ENCODE results near the gene DOK4. TPM values are rescaled to one million over a fixed set of nuclear protein-coding genes. Genes with fewer than 3 reads are reported as not detected.

DOK4 gene
- total and polyA plus RNA-seq, 8 donors: 27.7 to 108 (median 31.0) TPM

DNA sequence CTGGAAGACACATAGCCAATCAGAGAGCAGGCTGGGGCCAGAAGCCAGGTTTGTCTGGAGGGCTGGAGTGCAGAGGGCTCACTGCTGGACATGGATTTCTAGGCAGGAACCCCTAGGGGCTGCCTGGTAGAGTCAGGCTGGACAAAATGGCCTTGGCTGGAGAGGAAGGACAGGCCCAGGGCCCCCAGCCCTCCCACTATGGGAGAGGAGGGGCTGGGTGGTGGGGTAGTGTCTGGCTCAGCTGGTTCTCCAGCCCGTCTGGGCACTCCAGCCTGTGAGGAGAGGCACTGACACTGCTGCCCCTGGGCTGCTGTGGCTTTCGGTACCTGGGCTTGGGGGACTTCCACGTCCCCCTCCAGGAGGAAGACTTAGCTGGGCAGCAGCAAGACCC lies 21.7 kb upstream of the DOK4 start:
- TF ChIP-seq, protein P1, sequence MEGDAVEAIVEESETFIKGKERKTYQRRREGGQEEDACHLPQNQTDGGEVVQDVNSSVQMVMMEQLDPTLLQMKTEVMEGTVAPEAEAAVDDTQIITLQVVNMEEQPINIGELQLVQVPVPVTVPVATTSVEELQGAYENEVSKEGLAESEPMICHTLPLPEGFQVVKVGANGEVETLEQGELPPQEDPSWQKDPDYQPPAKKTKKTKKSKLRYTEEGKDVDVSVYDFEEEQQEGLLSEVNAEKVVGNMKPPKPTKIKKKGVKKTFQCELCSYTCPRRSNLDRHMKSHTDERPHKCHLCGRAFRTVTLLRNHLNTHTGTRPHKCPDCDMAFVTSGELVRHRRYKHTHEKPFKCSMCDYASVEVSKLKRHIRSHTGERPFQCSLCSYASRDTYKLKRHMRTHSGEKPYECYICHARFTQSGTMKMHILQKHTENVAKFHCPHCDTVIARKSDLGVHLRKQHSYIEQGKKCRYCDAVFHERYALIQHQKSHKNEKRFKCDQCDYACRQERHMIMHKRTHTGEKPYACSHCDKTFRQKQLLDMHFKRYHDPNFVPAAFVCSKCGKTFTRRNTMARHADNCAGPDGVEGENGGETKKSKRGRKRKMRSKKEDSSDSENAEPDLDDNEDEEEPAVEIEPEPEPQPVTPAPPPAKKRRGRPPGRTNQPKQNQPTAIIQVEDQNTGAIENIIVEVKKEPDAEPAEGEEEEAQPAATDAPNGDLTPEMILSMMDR (IDR thresholded peaks at IDR 0.05): no peak
- Histone ChIP-seq H3K27me3 (no peaks in the 10 kb centered on the region), H3K9me3 (no peaks in the 10 kb centered on the region), H3K4me1 (peaks cover 0 to 7% of the 10 kb centered on the region in 2 donors), H3K27ac (no peak overlapping the region), H3K4me3 (no peak overlapping the region), H3K36me3 (no peaks in the 10 kb centered on the region)
- ATAC-seq (no peak), DNase-seq (peak in 1 of 4 donors; percentile 56)
- intact Hi-C loops (cut with DNase I): no loop called here

DNA sequence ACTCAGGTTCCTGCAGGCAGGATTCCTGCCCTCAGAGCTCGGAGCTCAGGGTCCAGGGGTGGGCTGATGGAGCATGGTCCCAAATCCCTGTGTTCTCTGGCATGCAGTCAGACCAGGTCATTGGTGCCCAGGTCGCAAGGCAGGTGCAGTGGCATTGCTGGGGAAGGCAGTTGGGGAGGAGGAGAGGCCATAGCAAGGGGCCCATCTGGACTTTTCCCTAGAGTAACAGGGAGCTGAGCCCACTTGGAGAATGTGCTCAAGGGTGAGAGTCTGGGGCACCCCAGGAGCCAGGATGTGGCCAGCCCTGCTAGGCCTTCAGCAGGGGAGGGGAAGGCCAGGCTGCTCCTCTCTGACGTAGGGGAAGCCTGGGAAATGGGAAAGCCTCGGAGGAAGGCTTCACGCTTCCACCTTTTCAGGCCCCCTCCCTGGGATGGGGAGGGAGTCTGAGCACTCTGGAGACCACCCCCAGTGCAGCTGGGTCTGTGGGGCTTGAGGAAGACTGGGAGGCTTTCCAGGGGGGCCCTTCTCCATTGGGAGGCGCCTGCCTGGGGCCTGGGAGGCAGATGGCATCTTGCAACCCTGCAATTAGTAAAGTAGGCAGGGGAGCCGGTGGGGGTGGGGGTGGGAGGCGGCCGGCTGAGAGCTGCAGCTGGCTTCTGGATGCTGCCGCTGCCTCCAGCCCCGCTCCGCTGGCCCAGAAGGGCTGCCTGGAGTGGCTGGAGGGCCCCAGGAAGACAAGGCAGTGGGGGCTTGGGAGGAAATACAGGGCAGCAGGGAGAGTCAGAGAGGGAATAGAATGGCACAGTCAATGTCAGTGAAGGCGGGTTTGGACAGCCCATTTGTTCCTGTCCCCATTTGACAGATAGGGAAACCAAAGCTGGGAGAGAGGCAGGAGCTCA lies 21.1 kb upstream of the DOK4 start:
- peak in 1 of 4 donors; percentile 35 for DNase-seq
- Histone ChIP-seq H3K27me3 (no peaks in the 10 kb centered on the region), H3K9me3 (no peaks in the 10 kb centered on the region), H3K4me3 (no peak overlapping the region), H3K4me1 (peaks cover 0 to 12% of the 10 kb centered on the region in 2 donors), H3K36me3 (no peaks in the 10 kb centered on the region), H3K27ac (no peak overlapping the region)
- TF ChIP-seq, protein P1 (IDR thresholded peaks at IDR 0.05): no peak
- intact Hi-C loops (cut with DNase I): no loop called here
- ATAC-seq: no peak

DNA sequence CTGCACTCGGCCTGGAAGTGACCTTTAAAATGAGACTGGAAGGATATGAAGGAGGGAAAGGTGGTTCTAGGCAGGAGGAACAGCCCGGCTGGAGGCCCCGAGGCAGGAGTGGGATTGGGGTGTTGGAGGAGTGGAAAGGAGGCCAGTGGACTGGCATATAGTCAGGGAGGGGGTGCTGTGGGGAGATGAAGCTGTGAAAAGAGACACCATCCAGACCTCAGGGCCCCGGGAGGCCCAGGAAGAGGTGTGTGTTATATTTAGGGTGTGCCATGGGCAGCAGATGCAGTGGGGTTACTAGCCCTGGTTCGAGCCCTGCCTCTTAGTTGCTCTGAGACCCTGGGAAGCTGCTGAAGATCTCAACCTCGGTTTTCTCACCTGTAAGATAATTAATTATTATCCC lies 18.9 kb upstream of the DOK4 start:
- H3K36me3 ChIP-seq: no peaks in the 10 kb centered on the region
- ATAC-seq: no peak
- H3K9me3 ChIP-seq: no peaks in the 10 kb centered on the region
- H3K27ac ChIP-seq: no peak overlapping the region
- intact Hi-C loops (cut with DNase I): no loop called here
- no peaks in the 10 kb centered on the region for H3K27me3 ChIP-seq
- H3K4me1 ChIP-seq: peaks cover 3 to 7% of the 10 kb centered on the region in 2 donors
- DNase-seq: peak in 1 of 4 donors; percentile 23
- TF ChIP-seq, protein P1 (IDR thresholded peaks at IDR 0.05): no peak
- no peak overlapping the region for H3K4me3 ChIP-seq

DNA sequence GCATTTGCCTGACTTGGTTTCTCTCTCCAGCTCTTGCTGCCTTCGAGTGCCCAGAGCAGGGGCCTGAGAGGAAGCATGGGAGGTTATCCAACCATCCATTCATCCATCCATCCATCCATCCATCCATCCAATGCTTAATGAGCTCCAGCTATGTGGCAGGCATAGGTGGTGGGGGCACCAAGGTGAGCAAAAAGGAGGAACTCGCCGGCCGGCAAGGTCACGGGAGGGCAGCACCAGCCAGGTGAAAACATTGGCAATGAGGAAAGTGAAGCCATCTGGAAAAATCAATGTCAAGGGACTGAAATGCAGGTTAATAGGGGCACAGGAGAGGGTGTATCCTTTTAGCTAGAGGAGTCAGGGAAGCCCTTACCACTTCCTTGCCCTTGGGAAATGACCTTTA lies 18.2 kb upstream of the DOK4 start:
- intact Hi-C loops (cut with DNase I): no loop called here
- Histone ChIP-seq H3K4me1 (peaks cover 3 to 4% of the 10 kb centered on the region in 2 donors), H3K9me3 (no peaks in the 10 kb centered on the region), H3K27ac (no peak overlapping the region), H3K36me3 (no peaks in the 10 kb centered on the region), H3K4me3 (no peak overlapping the region), H3K27me3 (no peaks in the 10 kb centered on the region)
- DNase-seq: peak in 1 of 4 donors; percentile 55
- ATAC-seq: no peak
- TF ChIP-seq, protein P1 (IDR thresholded peaks at IDR 0.05): no peak

DNA sequence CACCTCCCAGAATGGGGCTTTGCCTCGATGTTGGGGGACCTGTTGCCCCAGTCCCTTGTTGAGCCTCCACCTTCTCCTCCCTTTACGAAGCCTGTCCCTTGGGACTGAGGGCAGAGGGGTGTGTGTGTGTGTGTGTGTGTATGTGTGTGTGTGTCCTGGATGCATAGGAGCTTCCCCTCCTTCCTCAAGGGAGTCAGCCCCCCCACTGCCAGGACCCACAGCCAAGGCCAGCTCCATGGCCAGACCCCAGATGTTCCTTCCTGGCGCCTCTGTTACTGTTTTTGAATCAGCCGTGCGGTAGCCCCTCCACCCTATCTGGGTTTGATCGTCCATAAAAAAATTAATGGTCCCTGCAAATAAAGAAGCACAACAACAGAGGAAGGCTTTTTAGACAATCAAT lies 17.7 kb upstream of the DOK4 start:
- intact Hi-C loops (cut with DNase I): no loop called here
- H3K4me3 ChIP-seq: no peak overlapping the region
- TF ChIP-seq, protein P1 (IDR thresholded peaks at IDR 0.05): no peak
- H3K4me1 ChIP-seq: peaks cover 3 to 4% of the 10 kb centered on the region in 2 donors
- no peak for ATAC-seq
- no peaks in the 10 kb centered on the region for H3K36me3 ChIP-seq
- no peaks in the 10 kb centered on the region for H3K9me3 ChIP-seq
- no peaks in the 10 kb centered on the region for H3K27me3 ChIP-seq
- no peak overlapping the region for H3K27ac ChIP-seq
- DNase-seq: peak in 1 of 4 donors; percentile 40

Measured in left lung (tissue), 10 donors.